ENCODE measurements around the gene SCN7A.

DNA sequence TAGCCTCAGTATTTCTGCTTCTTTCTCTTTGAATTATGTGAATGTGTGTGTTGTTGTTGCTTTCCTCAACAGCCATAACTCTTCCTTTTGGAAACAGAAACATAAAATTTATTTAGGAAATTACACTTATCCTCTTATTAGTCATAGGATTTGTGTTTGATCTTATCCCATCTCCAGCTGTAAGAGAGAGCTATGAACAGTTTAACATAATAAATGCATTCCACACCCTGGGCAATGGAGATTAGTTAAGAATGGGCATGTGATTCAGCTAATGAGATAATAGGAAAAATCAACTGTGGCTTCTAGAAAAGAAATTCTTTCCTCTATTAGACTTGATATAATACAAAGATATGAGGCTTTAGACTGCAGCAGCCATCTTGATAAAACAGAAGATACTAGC lies 55.0 kb downstream of the SCN7A start:
- no peak for TF ChIP-seq EHMT2 (IDR thresholded peaks at IDR 0.05; ENCODE audit: low read depth)
- TF ChIP-seq, protein P1, sequence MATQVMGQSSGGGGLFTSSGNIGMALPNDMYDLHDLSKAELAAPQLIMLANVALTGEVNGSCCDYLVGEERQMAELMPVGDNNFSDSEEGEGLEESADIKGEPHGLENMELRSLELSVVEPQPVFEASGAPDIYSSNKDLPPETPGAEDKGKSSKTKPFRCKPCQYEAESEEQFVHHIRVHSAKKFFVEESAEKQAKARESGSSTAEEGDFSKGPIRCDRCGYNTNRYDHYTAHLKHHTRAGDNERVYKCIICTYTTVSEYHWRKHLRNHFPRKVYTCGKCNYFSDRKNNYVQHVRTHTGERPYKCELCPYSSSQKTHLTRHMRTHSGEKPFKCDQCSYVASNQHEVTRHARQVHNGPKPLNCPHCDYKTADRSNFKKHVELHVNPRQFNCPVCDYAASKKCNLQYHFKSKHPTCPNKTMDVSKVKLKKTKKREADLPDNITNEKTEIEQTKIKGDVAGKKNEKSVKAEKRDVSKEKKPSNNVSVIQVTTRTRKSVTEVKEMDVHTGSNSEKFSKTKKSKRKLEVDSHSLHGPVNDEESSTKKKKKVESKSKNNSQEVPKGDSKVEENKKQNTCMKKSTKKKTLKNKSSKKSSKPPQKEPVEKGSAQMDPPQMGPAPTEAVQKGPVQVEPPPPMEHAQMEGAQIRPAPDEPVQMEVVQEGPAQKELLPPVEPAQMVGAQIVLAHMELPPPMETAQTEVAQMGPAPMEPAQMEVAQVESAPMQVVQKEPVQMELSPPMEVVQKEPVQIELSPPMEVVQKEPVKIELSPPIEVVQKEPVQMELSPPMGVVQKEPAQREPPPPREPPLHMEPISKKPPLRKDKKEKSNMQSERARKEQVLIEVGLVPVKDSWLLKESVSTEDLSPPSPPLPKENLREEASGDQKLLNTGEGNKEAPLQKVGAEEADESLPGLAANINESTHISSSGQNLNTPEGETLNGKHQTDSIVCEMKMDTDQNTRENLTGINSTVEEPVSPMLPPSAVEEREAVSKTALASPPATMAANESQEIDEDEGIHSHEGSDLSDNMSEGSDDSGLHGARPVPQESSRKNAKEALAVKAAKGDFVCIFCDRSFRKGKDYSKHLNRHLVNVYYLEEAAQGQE (IDR thresholded peaks at IDR 0.05): no peak
- TF ChIP-seq, protein P2, sequence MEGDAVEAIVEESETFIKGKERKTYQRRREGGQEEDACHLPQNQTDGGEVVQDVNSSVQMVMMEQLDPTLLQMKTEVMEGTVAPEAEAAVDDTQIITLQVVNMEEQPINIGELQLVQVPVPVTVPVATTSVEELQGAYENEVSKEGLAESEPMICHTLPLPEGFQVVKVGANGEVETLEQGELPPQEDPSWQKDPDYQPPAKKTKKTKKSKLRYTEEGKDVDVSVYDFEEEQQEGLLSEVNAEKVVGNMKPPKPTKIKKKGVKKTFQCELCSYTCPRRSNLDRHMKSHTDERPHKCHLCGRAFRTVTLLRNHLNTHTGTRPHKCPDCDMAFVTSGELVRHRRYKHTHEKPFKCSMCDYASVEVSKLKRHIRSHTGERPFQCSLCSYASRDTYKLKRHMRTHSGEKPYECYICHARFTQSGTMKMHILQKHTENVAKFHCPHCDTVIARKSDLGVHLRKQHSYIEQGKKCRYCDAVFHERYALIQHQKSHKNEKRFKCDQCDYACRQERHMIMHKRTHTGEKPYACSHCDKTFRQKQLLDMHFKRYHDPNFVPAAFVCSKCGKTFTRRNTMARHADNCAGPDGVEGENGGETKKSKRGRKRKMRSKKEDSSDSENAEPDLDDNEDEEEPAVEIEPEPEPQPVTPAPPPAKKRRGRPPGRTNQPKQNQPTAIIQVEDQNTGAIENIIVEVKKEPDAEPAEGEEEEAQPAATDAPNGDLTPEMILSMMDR (IDR thresholded peaks at IDR 0.05): no peak
- TF ChIP-seq EP300 (IDR thresholded peaks at IDR 0.05): no peak

Measured in A549 (cell line).